ENCODE results near the gene ATP5F1B.
A peak's percentile ranks its signal among the peaks of the same experiment; 100 is the strongest.

ATP5F1B gene

GRCh38 chr12:56616925-56617324, 28.9 kb downstream of the ATP5F1B start:
- no peak for DNase-seq (ENCODE audit: low read depth in 2 of 2)

- DNase-seq (ENCODE audit: low read depth in 2 of 2) = no peak
These were observed 29.5 kb downstream of the ATP5F1B start for GRCh38 chr12:56616244-56616643.

DNA sequence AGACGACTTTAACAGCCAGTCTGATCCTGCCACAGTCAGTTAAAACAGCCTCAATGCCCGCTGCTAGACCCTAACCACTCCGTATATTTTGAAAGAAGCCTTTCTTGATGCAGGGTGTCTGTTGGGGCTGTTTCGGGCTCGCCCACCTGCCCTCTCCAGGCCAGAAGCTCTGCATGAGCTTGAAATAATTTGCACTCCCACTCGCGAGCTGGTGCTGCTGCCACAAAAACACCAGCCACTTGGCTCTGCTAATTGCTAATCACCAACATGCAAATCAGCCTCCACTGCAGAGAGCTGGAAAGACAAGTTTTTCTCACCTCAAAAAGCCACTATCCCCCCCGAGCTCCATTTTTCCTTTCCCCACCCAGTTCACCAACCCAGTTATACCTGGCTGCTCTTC, 31.2 kb downstream of the ATP5F1B start:
- no peak for DNase-seq (ENCODE audit: low read depth in 2 of 2)

DNA sequence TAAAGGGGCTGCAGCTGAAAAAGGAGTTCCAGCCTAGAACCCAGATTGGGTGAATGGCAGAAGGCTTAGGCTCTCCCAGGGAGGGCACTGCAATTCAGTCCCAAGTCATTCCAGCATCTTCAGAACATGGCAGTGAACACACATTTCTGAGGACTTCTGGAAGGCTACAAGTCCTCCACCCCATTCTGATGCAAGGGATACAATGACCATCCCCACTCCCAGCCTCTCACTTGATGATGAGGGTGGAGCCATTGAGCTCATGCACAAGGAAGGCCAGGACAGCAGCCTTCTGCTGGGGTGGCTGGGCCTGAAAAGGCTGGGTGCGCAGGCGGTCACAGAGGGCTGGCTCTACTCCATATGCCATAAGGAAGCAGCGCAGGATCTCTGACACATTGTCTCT, 41.4 kb downstream of the ATP5F1B start:
- DNase-seq (ENCODE audit: low read depth in 2 of 2) = no peak

DNA sequence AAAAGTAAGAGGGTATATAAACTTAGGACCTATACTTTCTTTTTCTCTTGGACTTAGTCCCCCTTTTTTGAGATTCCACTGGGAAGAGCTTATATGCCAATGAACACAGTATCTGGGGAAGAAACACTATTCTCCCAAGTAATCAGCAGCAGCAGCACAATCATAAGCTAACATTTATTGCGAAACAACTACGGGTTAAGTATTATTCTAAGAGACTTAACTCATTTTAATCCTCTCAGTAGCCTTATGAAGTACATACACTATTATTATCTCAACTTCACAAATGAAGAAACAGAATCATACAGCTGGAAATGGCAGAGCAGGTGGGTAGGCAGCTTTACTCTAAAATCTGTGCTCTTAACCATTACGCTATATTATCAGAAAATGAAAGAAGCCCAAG, 43.5 kb downstream of the ATP5F1B start:
- DNase-seq (ENCODE audit: low read depth in 2 of 2) = no peak

DNA sequence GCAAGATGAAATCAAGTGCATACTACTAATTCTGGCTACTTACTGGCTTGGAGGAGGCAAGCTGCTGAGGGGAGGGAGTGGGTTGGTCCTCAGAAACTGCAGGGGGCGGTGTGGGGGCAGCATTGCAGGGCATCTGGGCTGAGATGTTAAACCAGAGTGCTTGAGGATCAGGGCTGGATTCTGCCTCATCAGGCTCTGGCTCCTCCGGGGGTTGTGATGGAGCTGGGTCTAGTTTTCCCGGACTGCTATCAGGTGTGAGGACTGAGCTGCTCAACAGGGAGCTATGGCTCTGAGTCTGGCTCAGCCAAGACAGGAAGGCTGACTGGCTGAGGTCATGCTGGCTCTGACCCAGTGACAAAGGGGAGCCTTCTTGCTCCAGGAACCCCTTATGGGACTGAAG, 44.3 kb downstream of the ATP5F1B start:
- peak; percentile 2 to 15 for DNase-seq (ENCODE audit: low read depth in 2 of 2)

GRCh38 chr12:56600753-56601152, 45.0 kb downstream of the ATP5F1B start:
- DNase-seq (ENCODE audit: low read depth in 2 of 2) = no peak

DNA sequence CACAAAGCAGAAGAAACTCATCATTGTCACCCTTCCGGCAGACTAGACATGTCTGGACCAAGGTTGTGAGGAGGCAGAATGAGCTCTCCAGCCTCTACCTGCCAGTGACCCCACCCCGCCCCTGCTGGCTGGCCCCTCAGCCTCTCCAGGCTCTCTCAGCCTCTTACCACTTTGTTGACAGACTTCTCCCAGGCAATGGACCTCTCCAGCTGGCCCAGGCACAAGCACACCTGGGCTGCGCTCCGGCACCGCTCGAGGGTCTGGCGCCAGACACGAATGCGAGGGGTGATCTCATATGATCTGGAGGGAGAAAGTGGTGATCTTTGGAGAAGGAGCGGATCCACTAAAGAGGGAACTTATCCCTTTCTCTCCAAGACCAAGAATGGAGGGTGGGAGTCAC, 46.0 kb downstream of the ATP5F1B start:
- no peak for DNase-seq (ENCODE audit: low read depth in 2 of 2)

GRCh38 chr12:56599041-56599440, 46.7 kb downstream of the ATP5F1B start:
- no peak for DNase-seq (ENCODE audit: low read depth in 2 of 2)

GRCh38 chr12:56596815-56597214, 49.0 kb downstream of the ATP5F1B start:
- DNase-seq (ENCODE audit: low read depth in 2 of 2) = no peak

GRCh38 chr12:56593909-56594621, 51.7 kb downstream of the ATP5F1B start:
- DNase-seq (ENCODE audit: low read depth in 2 of 2) = peak in 1 of 2 donors; percentile 37

DNA sequence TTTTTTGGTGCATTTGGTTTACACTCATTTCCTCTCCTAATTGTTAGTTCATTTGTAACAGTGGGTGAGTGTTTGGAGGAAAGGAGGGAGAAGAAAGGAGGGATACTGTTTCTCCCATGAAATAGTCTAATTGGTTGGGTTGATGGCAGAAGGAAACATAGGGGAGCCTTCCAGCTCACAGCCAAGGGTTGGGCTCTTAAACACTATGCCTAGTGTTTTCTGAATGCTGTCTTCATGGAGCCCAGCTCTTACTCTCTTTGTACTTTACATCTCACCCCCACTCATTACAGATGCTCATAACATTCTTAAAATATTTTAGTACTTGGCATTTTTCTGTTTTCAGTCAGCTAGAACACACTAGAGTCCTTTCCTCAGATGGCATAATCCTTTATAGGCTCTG, 53.8 kb downstream of the ATP5F1B start:
- DNase-seq (ENCODE audit: low read depth in 2 of 2) = no peak

- no peak for DNase-seq (ENCODE audit: low read depth in 2 of 2)
These were observed 54.7 kb downstream of the ATP5F1B start for GRCh38 chr12:56591126-56591525.

DNA sequence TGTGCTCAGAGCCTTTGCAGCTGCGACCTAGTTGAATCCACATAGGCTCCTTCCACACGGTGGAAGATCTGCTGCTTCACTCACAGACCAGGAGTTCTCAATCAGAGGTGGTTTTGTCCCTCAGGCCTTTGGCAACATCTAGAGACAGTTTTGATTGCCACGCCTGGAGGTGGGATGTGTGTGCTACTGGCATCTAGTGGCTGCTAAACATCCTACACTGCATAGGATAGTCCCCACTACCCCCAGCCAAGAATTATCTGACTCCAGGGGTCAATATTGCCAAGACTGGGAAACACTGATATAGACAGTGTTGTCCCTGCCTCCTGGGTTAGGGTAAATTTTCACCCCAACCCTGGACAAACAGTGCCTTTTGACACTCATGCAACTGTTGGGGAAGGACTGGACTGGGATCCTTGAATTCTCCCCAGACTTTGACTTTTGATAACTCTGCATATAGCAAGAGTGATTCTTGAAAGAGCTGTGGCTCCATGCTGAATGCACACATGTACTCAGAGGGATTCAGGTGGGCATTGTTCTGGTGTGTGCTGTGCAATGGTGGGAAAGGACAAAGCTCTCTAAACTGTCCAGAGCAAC, 55.5 kb downstream of the ATP5F1B start:
- DNase-seq (ENCODE audit: low read depth in 2 of 2) = no peak

DNA sequence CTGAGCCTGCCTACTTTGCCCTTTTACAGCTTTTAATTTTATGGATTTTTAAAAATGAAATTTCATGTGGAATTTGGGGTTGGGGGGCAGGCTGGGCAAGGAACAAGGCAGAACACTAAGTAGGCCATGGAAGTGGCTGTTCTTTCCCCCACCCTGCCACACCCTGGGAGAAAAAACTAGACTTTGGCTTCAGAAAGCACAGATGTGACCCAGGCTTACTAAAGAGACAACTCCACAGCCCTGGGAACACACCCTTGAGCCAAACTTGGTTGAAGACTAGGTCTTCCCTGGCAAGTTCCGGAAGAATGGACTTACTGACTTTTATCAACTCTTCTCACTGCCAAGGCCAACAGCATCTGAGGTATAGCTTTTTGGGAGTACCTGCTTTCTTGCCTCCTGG, 56.0 kb downstream of the ATP5F1B start:
- no peak for DNase-seq (ENCODE audit: low read depth in 2 of 2)
